KMS-11 (cell line): ENCODE measurements around the gene GNE.

Source experiments
- H2AFZ ChIP-seq: fragments of 200-600 bp; sonication (generic); 2 replicates; pipeline ENCODE4 v1.6.1; 2016; ENCODE audit warnings: antibody characterized with exemption, mixed run types, low read depth
- H3K27ac ChIP-seq: fragments of 200-600 bp; sonication (generic); 2 replicates; pipeline ENCODE4 v1.6.1; 2016; ENCODE audit warnings: mild to moderate bottlenecking, mixed run types
- H3K27me3 ChIP-seq: fragments of 200-600 bp; sonication (generic); 2 replicates; pipeline ENCODE4 v1.6.1; 2017; ENCODE audit warnings: mild to moderate bottlenecking, low read depth, mixed run types, moderate library complexity; ENCODE audit not compliant: insufficient read depth
- H3K36me3 ChIP-seq: fragments of 200-600 bp; sonication (generic); 2 replicates; pipeline ENCODE4 v1.6.1; 2017; ENCODE audit warnings: mild to moderate bottlenecking, mixed run types; ENCODE audit not compliant: insufficient read depth
- H3K4me1 ChIP-seq: fragments of 200-600 bp; sonication (generic); 2 replicates; pipeline ENCODE4 v1.6.1; 2016; ENCODE audit warnings: mild to moderate bottlenecking, low read depth, mixed run types; ENCODE audit not compliant: poor library complexity, severe bottlenecking
- H3K4me2 ChIP-seq: fragments of 200-600 bp; sonication (generic); 2 replicates; pipeline ENCODE4 v1.7.0; 2016; ENCODE audit warnings: mild to moderate bottlenecking, mixed run types
- H3K4me3 ChIP-seq: fragments of 200-600 bp; sonication (generic); IDR thresholded peaks from 2 replicates; pipeline ENCODE4 v1.6.1; 2017; ENCODE audit warnings: low read depth, low read length, mixed read lengths; ENCODE audit not compliant: insufficient read depth
- H3K79me2 ChIP-seq: fragments of 200-600 bp; sonication (generic); 2 replicates; pipeline ENCODE4 v1.6.1; 2016; ENCODE audit warnings: low read depth, mixed run types; ENCODE audit not compliant: insufficient read depth
- H3K9ac ChIP-seq: fragments of 200-600 bp; sonication (generic); 2 replicates; pipeline ENCODE4 v1.6.1; 2016; ENCODE audit warnings: mild to moderate bottlenecking, mixed run types
- H4K20me1 ChIP-seq: fragments of 200-600 bp; sonication (generic); 2 replicates; pipeline ENCODE4 v1.6.1; 2016; ENCODE audit warnings: mild to moderate bottlenecking, mixed run types; ENCODE audit not compliant: insufficient read depth
- TF ChIP-seq, protein P1 (sequence below): fragments of 200-600 bp; sonication (generic); conservative IDR thresholded peaks from 2 replicates; pipeline ENCODE4 v1.6.1; 2017; ENCODE audit warnings: low read depth, mild to moderate bottlenecking, antibody characterized with exemption, low read length, moderate library complexity, mixed read lengths

The GNE gene

DNA sequence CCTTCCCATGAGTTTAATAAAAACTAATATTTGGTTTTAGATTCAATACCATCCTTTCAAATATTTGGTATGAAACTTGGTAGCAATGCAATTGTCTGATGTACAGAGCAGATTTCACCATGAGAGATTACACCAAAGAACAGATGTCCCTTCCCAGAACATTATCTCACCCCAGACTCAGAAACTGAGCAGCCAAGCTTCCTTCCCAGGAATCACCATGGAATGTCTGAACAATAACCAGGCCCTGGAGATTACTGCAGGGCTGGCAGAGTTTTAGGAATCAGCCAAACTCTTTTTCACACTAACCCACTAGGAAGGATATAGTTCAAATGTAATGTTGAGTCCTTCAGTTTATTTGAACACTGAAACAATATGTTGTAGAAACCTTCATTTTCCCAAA is 43.7 kb downstream of the GNE start:
- Histone ChIP-seq H3K27me3 (no peaks in the 10 kb centered on the region), H3K9ac (no peak overlapping the region), H3K4me1 (no peaks in the 10 kb centered on the region), H3K79me2 (peaks cover 8% of the 10 kb centered on the region; the same call in 1 of the 2 replicates), H3K4me3 (no peak overlapping the region), H4K20me1 (no peaks in the 10 kb centered on the region; the same call in 1 of the 2 replicates), H3K36me3 (0 out of 2 replicates have a peak, but pooled peaks cover 5% of the 10 kb centered on the region), H2AFZ (no peak overlapping the region), H3K27ac (no peak overlapping the region), H3K4me2 (no peak overlapping the region)
- TF ChIP-seq, protein P1, sequence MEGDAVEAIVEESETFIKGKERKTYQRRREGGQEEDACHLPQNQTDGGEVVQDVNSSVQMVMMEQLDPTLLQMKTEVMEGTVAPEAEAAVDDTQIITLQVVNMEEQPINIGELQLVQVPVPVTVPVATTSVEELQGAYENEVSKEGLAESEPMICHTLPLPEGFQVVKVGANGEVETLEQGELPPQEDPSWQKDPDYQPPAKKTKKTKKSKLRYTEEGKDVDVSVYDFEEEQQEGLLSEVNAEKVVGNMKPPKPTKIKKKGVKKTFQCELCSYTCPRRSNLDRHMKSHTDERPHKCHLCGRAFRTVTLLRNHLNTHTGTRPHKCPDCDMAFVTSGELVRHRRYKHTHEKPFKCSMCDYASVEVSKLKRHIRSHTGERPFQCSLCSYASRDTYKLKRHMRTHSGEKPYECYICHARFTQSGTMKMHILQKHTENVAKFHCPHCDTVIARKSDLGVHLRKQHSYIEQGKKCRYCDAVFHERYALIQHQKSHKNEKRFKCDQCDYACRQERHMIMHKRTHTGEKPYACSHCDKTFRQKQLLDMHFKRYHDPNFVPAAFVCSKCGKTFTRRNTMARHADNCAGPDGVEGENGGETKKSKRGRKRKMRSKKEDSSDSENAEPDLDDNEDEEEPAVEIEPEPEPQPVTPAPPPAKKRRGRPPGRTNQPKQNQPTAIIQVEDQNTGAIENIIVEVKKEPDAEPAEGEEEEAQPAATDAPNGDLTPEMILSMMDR = no peak

DNA sequence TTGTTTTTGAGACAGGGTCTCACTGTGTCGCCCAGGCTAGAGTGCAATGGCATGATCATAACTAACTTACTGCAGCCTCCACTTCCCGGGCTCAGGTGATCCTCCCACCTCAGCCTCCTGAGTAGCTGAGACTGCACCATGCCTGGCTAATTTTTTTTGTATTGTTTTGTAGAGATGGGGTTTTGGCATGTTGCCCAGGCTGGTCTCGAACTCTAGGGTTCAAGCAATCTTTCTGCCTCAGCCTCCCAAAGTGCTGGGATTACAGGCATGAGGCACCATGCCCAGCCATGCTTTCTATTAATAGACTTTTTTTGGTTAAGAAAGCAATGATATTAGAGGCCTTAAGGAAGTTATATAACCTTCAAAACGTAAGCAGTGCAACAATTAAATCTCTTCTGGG is 44.3 kb downstream of the GNE start:
- H4K20me1 ChIP-seq = no peaks in the 10 kb centered on the region; the same call in 1 of the 2 replicates
- TF ChIP-seq, protein P1 = no peak

DNA sequence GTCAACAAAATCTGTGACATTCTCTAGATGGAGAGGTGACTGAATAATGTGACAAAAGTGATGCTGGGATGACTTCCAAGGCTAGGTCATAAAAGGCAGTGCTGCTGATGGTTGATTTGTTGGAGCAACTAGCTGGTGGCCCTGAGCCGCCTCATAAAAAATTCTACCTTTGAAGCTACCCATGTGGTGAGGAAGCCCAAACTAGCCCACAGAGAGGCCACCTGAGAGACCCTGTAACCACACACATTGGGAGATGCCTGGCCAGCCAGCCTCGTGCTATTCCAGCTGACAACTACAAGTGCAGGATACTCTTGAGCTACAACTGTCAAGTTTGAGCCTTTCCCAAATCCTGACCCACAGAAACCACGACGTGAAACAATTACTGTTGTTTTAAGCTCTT is 44.9 kb downstream of the GNE start:
- Histone ChIP-seq H3K4me3 (no peak overlapping the region), H3K27ac (no peak overlapping the region), H3K27me3 (no peaks in the 10 kb centered on the region), H2AFZ (no peak overlapping the region), H3K36me3 (peaks cover 5% of the 10 kb centered on the region; the same call in 1 of the 2 replicates), H3K4me1 (no peaks in the 10 kb centered on the region), H3K4me2 (no peak overlapping the region), H3K9ac (no peak overlapping the region), H4K20me1 (no peaks in the 10 kb centered on the region; the same call in 1 of the 2 replicates), H3K79me2 (peaks cover 13% of the 10 kb centered on the region; the same call in 1 of the 2 replicates)
- TF ChIP-seq, protein P1 = no peak

More for the DNA sequence above, 44.3 kb downstream of the GNE start:
- no peaks in the 10 kb centered on the region for H3K4me1 ChIP-seq
- no peak overlapping the region for H3K27ac ChIP-seq
- no peak overlapping the region for H3K9ac ChIP-seq
- H2AFZ ChIP-seq = no peak overlapping the region
- H3K36me3 ChIP-seq = peaks cover 5% of the 10 kb centered on the region; the same call in 1 of the 2 replicates
- H3K4me3 ChIP-seq = no peak overlapping the region
- H3K4me2 ChIP-seq = no peak overlapping the region
- H3K27me3 ChIP-seq = no peaks in the 10 kb centered on the region
- peaks cover 13% of the 10 kb centered on the region; the same call in 1 of the 2 replicates for H3K79me2 ChIP-seq

DNA sequence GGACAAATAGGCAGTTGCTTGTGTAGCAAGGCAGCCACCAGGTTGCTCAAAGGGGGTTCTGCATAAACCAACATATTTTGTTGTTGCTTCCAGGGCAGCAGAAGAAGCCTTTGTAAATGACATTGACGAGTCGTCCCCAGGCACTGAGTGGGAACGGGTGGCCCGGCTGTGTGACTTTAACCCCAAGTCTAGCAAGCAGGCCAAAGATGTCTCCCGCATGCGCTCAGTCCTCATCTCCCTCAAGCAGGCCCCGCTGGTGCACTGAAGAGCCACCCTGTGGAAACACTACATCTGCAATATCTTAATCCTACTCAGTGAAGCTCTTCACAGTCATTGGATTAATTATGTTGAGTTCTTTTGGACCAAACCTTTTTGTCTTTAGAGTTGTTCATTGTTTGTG is 46.7 kb downstream of the GNE start:
- TF ChIP-seq, protein P1 = no peak
- Histone ChIP-seq H3K27ac (no peak overlapping the region), H3K79me2 (peaks cover 18% of the 10 kb centered on the region; the same call in 1 of the 2 replicates), H3K9ac (no peak overlapping the region), H3K4me2 (no peak overlapping the region), H3K27me3 (no peaks in the 10 kb centered on the region), H4K20me1 (no peaks in the 10 kb centered on the region; the same call in 1 of the 2 replicates), H3K4me3 (no peak overlapping the region), H2AFZ (no peak overlapping the region), H3K36me3 (peaks cover 5% of the 10 kb centered on the region; the same call in 1 of the 2 replicates), H3K4me1 (peaks cover 17% of the 10 kb centered on the region)
